Measurements from ENCODE around the gene NUP88.

NUP88 gene

GRCh38 chr17:5418858-5419355 is 555 bp downstream of the NUP88 start:
- peak overlapping the region; percentile 90 for H3K27ac ChIP-seq
- TF ChIP-seq CTCF (conservative IDR thresholded peaks at IDR 0.05), result no peak

GRCh38 chr17:5416901-5417300 is 2.6 kb downstream of the NUP88 start:
- peak overlapping the region; percentile 90; the same call in 1 of the 2 replicates for H3K27ac ChIP-seq
- TF ChIP-seq CTCF (conservative IDR thresholded peaks at IDR 0.05), result no peak

- no peak for TF ChIP-seq CTCF (conservative IDR thresholded peaks at IDR 0.05)
- H3K27ac ChIP-seq, result no peak overlapping the region
These were observed 5.8 kb downstream of the NUP88 start for GRCh38 chr17:5413682-5414081.

GRCh38 chr17:5410594-5411272 is 8.7 kb downstream of the NUP88 start:
- H3K27ac ChIP-seq, result no peak overlapping the region
- TF ChIP-seq CTCF (conservative IDR thresholded peaks at IDR 0.05), result no peak

GRCh38 chr17:5408186-5408585 is 11.3 kb downstream of the NUP88 start:
- no peak overlapping the region for H3K27ac ChIP-seq
- TF ChIP-seq CTCF (conservative IDR thresholded peaks at IDR 0.05), result no peak

- TF ChIP-seq CTCF (conservative IDR thresholded peaks at IDR 0.05), result no peak
- H3K27ac ChIP-seq, result no peak overlapping the region
These were observed 14.1 kb downstream of the NUP88 start for GRCh38 chr17:5405400-5405799.

GRCh38 chr17:5399767-5400166 is 19.7 kb downstream of the NUP88 start:
- H3K27ac ChIP-seq, result no peak overlapping the region
- no peak for TF ChIP-seq CTCF (conservative IDR thresholded peaks at IDR 0.05)
